SHP77 treated with DMSO at 0.1 percent for 48 hours (cell line): ENCODE measurements around the gene ITGB4.
"Not testable (repeated sequence)": the region's sequence is repeated elsewhere in the genome, so short reads cannot be mapped to it uniquely, and the experiment has no call there.

Experiments used
- DNase-seq: peaks from one replicate; lab custom pipeline; 2025; lab: John Stamatoyannopoulos, UW

The ITGB4 gene

GRCh38 chr17:75753514-75754377, 32.5 kb downstream of the ITGB4 start:
- DNase-seq: peak; percentile 25

GRCh38 chr17:75754378-75755204, 33.3 kb downstream of the ITGB4 start:
- no peak for DNase-seq

- DNase-seq: no peak
Measured at GRCh38 chr17:75755205-75755901, 34.1 kb downstream of the ITGB4 start.

- no peak for DNase-seq
Measured at GRCh38 chr17:75755990-75756389, 34.7 kb downstream of the ITGB4 start.

- DNase-seq: no peak
Measured at GRCh38 chr17:75756451-75757085, 35.3 kb downstream of the ITGB4 start.

GRCh38 chr17:75757086-75757681, 35.9 kb downstream of the ITGB4 start:
- no peak for DNase-seq

GRCh38 chr17:75758131-75758905, 37.1 kb downstream of the ITGB4 start:
- DNase-seq: no peak

- DNase-seq: no peak
Measured at GRCh38 chr17:75759457-75759856, 38.2 kb downstream of the ITGB4 start.

- DNase-seq: not testable (repeated sequence)
Measured at GRCh38 chr17:75759978-75760640, 38.9 kb downstream of the ITGB4 start.

- DNase-seq: no peak
Measured at GRCh38 chr17:75762513-75763268, 41.4 kb downstream of the ITGB4 start.

GRCh38 chr17:75763269-75763607, 42.0 kb downstream of the ITGB4 start:
- no peak for DNase-seq

GRCh38 chr17:75763613-75764416, 42.6 kb downstream of the ITGB4 start:
- no peak for DNase-seq

- no peak for DNase-seq
Measured at GRCh38 chr17:75764417-75764710, 43.1 kb downstream of the ITGB4 start.

- DNase-seq: no peak
Measured at GRCh38 chr17:75764711-75765421, 43.6 kb downstream of the ITGB4 start, which contains the start of gene GALK1. Gene GALK1 (minus strand): TSS chr17:75765192. CDS start chr17:75765136, 56 bp downstream.

GRCh38 chr17:75765981-75766380, 44.7 kb downstream of the ITGB4 start:
- DNase-seq: no peak

GRCh38 chr17:75767881-75768280, 46.6 kb downstream of the ITGB4 start:
- no peak for DNase-seq

GRCh38 chr17:75769536-75769935, 48.3 kb downstream of the ITGB4 start:
- DNase-seq: no peak
